ENCODE measurements around the gene ATP6V0A4.

ATP6V0A4 gene

DNA sequence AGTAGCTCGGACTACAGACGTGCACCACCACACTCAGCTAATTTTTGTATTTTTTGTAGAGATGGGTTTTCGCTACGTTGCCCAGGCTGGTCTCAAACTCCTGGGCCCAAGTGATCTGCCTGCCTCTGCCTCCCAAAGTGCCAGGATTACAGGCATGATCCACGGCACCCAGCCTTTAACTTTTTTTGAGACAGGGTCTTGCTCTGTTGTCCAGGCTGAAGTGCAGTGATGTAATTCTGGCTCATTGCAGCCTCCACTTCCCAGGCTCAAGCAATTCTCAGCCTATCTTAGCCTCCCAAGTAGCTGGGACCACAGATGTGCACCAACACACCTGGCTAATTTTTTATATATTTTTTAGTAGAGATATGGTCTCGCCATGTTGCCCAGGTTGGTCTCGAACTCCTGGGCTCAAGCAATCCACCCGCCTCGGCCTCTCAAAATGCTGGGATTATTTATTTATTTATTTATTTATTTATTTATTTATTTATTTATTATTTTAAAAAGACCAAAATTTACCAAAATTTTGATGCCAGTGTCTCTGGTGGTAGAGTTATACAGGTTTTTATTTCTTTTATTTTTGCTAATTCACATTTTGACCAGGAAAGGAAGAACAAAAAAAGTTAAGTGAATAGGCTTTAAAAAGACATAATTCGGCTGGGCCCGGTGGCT is 25.0 kb upstream of the ATP6V0A4 start:
- no peaks in the 10 kb centered on the region for H3K9me2 ChIP-seq (replicated peaks; ENCODE audit: insufficient read depth, low read length)
- TF ChIP-seq EZH2phosphoT487 (conservative IDR thresholded peaks at IDR 0.05; ENCODE audit: low read length) (no peak), CTCF (IDR thresholded peaks at IDR 0.05; ENCODE audit: insufficient read depth, low read length, poor library complexity, severe bottlenecking) (no peak)
- H3K79me2 ChIP-seq (ENCODE audit: insufficient read depth, low read length): no peaks in the 10 kb centered on the region
- H3F3A ChIP-seq (ENCODE audit: insufficient read depth): no peaks in the 10 kb centered on the region
- H3K36me3 ChIP-seq (ENCODE audit: low read length): no peaks in the 10 kb centered on the region
- H3K9ac ChIP-seq (ENCODE audit: low read length): no peak overlapping the region
- no peak overlapping the region for H2AFZ ChIP-seq (ENCODE audit: low read depth, low read length, severe bottlenecking)
- H3K4me2 ChIP-seq (ENCODE audit: low read depth, low read length, poor library complexity, severe bottlenecking): no peak overlapping the region
- H3K4me3 ChIP-seq (ENCODE audit: insufficient read depth, low read length, poor library complexity, severe bottlenecking): no peak overlapping the region
- no peak overlapping the region for H3K27ac ChIP-seq (ENCODE audit: low read depth, low read length)
- no peaks in the 10 kb centered on the region for H3K9me3 ChIP-seq (ENCODE audit: insufficient read depth, low read length)
- H4K20me1 ChIP-seq (ENCODE audit: low read depth, low read length): no peaks in the 10 kb centered on the region
- H3K27me3 ChIP-seq (ENCODE audit: low read length): no peaks in the 10 kb centered on the region

GRCh38 chr7:138821912-138822311 is 23.9 kb upstream of the ATP6V0A4 start:
- Histone ChIP-seq H3K9me3 (ENCODE audit: insufficient read depth, low read length) (no peaks in the 10 kb centered on the region), H3K4me2 (ENCODE audit: low read depth, low read length, poor library complexity, severe bottlenecking) (no peak overlapping the region), H4K20me1 (ENCODE audit: low read depth, low read length) (no peaks in the 10 kb centered on the region), H2AFZ (ENCODE audit: low read depth, low read length, severe bottlenecking) (no peak overlapping the region), H3K36me3 (ENCODE audit: low read length) (no peaks in the 10 kb centered on the region), H3K4me3 (ENCODE audit: insufficient read depth, low read length, poor library complexity, severe bottlenecking) (no peak overlapping the region), H3F3A (ENCODE audit: insufficient read depth) (no peaks in the 10 kb centered on the region), H3K9me2 (replicated peaks; ENCODE audit: insufficient read depth, low read length) (no peaks in the 10 kb centered on the region), H3K27me3 (ENCODE audit: low read length) (no peaks in the 10 kb centered on the region), H3K27ac (ENCODE audit: low read depth, low read length) (no peak overlapping the region), H3K79me2 (ENCODE audit: insufficient read depth, low read length) (no peaks in the 10 kb centered on the region), H3K9ac (ENCODE audit: low read length) (no peak overlapping the region)
- no peak for TF ChIP-seq EZH2phosphoT487 (conservative IDR thresholded peaks at IDR 0.05; ENCODE audit: low read length)
- TF ChIP-seq CTCF (IDR thresholded peaks at IDR 0.05; ENCODE audit: insufficient read depth, low read length, poor library complexity, severe bottlenecking): no peak

DNA sequence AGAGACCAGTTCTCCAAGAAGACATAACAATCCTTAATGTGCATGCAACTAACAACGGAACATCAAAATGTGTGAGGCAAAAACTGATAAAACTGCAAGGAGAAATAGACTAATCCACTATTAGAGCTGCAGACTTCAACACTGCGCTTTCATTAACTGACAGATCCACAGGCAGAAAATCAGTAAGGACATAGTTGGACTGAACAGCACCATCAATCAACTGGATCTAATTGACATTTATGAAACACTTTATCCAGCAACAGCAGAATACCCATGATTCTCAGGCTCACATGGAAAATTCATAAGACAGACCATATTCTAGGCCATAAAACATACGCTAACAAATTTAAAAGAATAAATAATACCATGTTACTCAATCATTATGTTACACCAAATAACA is 21.6 kb upstream of the ATP6V0A4 start:
- no peak overlapping the region for H3K4me2 ChIP-seq (ENCODE audit: low read depth, low read length, poor library complexity, severe bottlenecking)
- H3K27ac ChIP-seq (ENCODE audit: low read depth, low read length): no peak overlapping the region
- no peaks in the 10 kb centered on the region for H3K79me2 ChIP-seq (ENCODE audit: insufficient read depth, low read length)
- no peaks in the 10 kb centered on the region for H3K9me3 ChIP-seq (ENCODE audit: insufficient read depth, low read length)
- H2AFZ ChIP-seq (ENCODE audit: low read depth, low read length, severe bottlenecking): no peak overlapping the region
- H3K4me3 ChIP-seq (ENCODE audit: insufficient read depth, low read length, poor library complexity, severe bottlenecking): no peak overlapping the region
- no peak for TF ChIP-seq CTCF (IDR thresholded peaks at IDR 0.05; ENCODE audit: insufficient read depth, low read length, poor library complexity, severe bottlenecking)
- TF ChIP-seq EZH2phosphoT487 (conservative IDR thresholded peaks at IDR 0.05; ENCODE audit: low read length): no peak
- no peaks in the 10 kb centered on the region for H3K27me3 ChIP-seq (ENCODE audit: low read length)
- H3K9me2 ChIP-seq (replicated peaks; ENCODE audit: insufficient read depth, low read length): no peaks in the 10 kb centered on the region
- no peaks in the 10 kb centered on the region for H3K36me3 ChIP-seq (ENCODE audit: low read length)
- no peak overlapping the region for H3K9ac ChIP-seq (ENCODE audit: low read length)
- no peaks in the 10 kb centered on the region for H3F3A ChIP-seq (ENCODE audit: insufficient read depth)
- H4K20me1 ChIP-seq (ENCODE audit: low read depth, low read length): no peaks in the 10 kb centered on the region
